Type B pancreatic cell (in vitro differentiated cells): ENCODE measurements around the gene OIP5. TPM values are rescaled to one million over a fixed set of nuclear protein-coding genes. Genes with fewer than 3 reads are reported as not detected.

Experiments used
- DNase-seq: peaks from one replicate; pipeline ENCODE4 v3.0.0; 2021; ENCODE audit warnings: mixed read lengths; ENCODE audit not compliant: unreplicated experiment; ENCODE audit errors: extremely low spot score
- H3K27ac Mint-ChIP-seq: 2 replicates; pipeline ENCODE4 v1.8.0; 2021; ENCODE audit warnings: mild to moderate bottlenecking, mixed read lengths
- H3K27me3 Mint-ChIP-seq: 2 replicates; pipeline ENCODE4 v1.8.0; 2021; ENCODE audit warnings: mixed read lengths
- H3K36me3 Mint-ChIP-seq: 2 replicates; pipeline ENCODE4 v1.8.0; 2021; ENCODE audit warnings: mixed read lengths
- H3K4me1 Mint-ChIP-seq: one replicate; pipeline ENCODE4 v1.8.0; 2021; ENCODE audit warnings: mixed read lengths; ENCODE audit not compliant: unreplicated experiment
- H3K4me3 Mint-ChIP-seq: 2 replicates; pipeline ENCODE4 v1.8.0; 2021; ENCODE audit warnings: mild to moderate bottlenecking, mixed read lengths
- H3K9me3 Mint-ChIP-seq: 2 replicates; pipeline ENCODE4 v1.8.0; 2021; ENCODE audit warnings: mixed read lengths
- total RNA-seq: library from RNA; stranded (reverse); gene quantifications from 2 replicates; pipeline ENCODE4 v1.2.1, GENCODE V29; 2021; ENCODE audit warnings: low replicate concordance
- TF ChIP-seq, protein P1 (sequence below): fragments of 200-600 bp; sonication (generic); conservative IDR thresholded peaks from 2 replicates; pipeline ENCODE4 v1.5.0; 2021; ENCODE audit warnings: antibody characterized with exemption, mild to moderate bottlenecking

OIP5 gene
- total RNA-seq, 1 donor from 2014 or later: 15.8 TPM

DNA sequence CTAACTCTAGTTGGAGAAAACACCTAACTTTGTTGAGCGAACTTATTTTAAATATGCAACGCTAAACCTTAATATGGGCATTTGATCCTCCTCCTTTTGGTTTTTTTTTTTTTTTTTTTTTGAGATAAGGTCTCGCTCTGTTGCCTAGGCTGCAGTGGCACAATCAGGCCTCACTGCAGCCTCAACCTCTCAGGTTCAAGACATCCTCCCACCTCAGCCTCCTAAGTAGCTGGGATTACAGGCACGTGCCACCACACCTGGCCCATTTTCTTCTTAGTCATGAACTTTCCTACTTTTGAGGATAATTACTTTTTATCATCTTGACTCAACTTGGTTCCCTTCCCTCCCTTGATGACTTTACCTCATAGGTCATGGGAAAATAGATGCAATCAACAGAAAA lies 4.2 kb upstream of the OIP5 start:
- TF ChIP-seq, protein P1, sequence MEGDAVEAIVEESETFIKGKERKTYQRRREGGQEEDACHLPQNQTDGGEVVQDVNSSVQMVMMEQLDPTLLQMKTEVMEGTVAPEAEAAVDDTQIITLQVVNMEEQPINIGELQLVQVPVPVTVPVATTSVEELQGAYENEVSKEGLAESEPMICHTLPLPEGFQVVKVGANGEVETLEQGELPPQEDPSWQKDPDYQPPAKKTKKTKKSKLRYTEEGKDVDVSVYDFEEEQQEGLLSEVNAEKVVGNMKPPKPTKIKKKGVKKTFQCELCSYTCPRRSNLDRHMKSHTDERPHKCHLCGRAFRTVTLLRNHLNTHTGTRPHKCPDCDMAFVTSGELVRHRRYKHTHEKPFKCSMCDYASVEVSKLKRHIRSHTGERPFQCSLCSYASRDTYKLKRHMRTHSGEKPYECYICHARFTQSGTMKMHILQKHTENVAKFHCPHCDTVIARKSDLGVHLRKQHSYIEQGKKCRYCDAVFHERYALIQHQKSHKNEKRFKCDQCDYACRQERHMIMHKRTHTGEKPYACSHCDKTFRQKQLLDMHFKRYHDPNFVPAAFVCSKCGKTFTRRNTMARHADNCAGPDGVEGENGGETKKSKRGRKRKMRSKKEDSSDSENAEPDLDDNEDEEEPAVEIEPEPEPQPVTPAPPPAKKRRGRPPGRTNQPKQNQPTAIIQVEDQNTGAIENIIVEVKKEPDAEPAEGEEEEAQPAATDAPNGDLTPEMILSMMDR: no peak
- Mint-ChIP-seq H3K4me3 (no peak overlapping the region), H3K9me3 (no peaks in the 10 kb centered on the region), H3K27me3 (no peaks in the 10 kb centered on the region), H3K27ac (no peak overlapping the region), H3K36me3 (peaks cover 13% of the 10 kb centered on the region), H3K4me1 (peaks cover 15% of the 10 kb centered on the region)
- DNase-seq: no peak

DNA sequence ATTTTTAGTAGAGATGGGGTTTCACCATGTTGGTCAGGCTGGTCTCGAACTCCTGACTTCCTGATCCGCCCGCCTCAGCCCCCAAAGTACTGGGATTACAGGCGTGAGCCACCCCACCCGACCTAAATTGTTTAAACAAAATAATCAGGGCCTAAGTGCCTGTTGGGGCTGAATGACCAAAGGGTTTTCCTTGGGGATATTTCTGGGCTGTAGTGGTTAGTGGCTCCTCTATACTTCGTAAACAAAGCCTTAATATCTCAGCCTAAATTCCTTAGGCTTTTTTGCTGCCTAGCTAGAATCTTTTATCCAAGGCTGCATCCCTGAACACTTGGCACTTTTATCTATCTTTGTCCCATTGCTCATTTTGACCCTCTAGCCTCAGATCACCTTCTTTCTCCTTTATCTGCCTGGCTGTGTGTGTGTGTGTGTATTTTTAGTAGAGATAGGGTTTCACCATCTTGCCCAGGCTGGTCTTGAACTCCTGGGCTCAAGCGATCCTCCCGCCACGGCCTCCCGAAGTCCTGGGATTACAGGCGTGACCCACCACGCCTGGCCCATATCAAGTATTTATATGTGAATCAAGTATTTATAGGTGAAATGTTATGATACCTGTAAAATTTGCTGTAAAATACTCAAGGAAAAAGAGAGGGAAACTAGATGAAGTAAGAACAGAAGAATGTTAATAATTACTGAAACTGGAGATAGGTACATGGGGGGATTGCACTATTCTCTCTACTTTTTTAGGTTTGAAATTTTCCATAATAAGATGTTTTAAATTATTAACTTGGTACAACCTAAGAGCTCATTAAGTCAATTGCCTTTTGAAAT lies 2.1 kb upstream of the OIP5 start:
- Mint-ChIP-seq H3K4me1 (peaks cover 22% of the 10 kb centered on the region), H3K4me3 (peak overlapping the region; percentile 81), H3K9me3 (no peaks in the 10 kb centered on the region), H3K27me3 (no peaks in the 10 kb centered on the region), H3K36me3 (no peaks in the 10 kb centered on the region), H3K27ac (peak overlapping the region; percentile 34)
- no peak for DNase-seq
- TF ChIP-seq, protein P1: no peak

DNA sequence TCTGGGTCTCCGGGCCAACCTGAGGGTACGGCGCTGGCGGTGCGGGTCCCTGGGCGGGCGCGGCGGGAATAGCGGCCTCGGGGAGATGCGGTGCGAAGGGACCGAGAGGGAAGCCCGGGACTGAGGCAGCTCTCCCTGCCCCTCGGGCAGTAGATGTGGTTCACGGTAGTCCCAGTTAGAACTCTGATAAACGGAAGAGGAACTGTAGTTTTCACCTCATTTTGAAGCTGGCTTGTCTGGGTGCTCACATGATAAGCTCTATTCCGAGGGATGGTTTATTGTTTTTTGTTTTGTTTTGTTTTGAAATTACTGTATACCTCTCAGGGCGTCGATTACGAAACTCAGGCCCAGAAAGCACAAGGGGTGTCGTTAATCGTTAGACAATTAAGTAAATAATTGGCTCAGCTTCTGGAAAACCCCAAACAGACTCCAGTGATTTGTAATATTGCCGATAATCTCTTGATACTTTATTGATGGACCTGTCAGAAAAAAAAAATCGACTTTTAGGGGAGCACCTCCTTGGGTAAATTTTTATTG lies 703 bp upstream of the OIP5 start:
- peaks cover 4% of the 10 kb centered on the region for H3K36me3 Mint-ChIP-seq
- no peaks in the 10 kb centered on the region for H3K9me3 Mint-ChIP-seq
- TF ChIP-seq, protein P1: no peak
- H3K27ac Mint-ChIP-seq: peak overlapping the region; percentile 97
- DNase-seq: peak; percentile 76
- H3K27me3 Mint-ChIP-seq: no peaks in the 10 kb centered on the region
- peaks cover 22% of the 10 kb centered on the region for H3K4me1 Mint-ChIP-seq
- peak overlapping the region; percentile 99 for H3K4me3 Mint-ChIP-seq

DNA sequence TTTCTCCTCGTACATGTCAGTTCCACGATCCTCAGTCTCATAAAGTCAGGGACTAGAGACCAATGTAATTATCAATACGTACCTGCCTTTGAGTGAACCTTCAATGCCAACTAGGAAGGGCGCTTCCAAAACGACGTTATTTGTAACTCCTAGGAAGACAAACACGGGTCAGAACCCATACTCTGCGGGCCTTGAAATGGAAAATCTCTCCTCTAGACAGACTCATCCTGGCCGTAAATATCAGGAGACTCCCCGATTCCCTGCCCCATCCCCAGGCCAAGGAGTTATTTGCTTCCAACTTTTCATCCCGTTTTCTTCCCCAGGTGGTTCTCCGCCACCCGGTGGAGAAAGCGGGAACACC lies 578 bp downstream of the OIP5 start:
- Mint-ChIP-seq H3K4me1 (peaks cover 17% of the 10 kb centered on the region), H3K27ac (peak overlapping the region; percentile 97)

DNA sequence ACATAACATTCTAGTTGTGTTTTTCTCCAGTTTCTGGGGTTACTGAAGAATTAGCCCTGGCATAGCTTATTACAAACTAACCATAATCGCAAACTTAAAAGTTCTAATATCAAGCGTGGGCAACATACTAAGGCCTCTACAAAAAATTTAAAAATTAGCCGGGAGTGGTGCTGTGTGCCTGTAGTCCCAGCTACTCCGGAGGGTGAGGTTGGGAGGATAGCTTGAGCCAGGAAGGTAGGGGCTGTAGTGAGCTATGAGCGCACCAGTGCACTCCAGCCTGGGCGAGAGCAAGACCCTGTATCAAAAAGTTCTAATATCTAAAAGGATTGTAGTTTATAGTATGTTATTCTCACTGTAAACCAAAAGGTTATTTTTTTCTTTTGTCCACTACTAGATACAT lies 1.1 kb downstream of the OIP5 start:
- H3K9me3 Mint-ChIP-seq: no peaks in the 10 kb centered on the region
- no peak for DNase-seq
- peaks cover 9% of the 10 kb centered on the region for H3K36me3 Mint-ChIP-seq
- H3K27me3 Mint-ChIP-seq: no peaks in the 10 kb centered on the region
- H3K4me3 Mint-ChIP-seq: peak overlapping the region; percentile 99
- peaks cover 17% of the 10 kb centered on the region for H3K4me1 Mint-ChIP-seq
- H3K27ac Mint-ChIP-seq: peak overlapping the region; percentile 97
- TF ChIP-seq, protein P1: no peak

More for the DNA sequence above, 578 bp downstream of the OIP5 start:
- Mint-ChIP-seq H3K4me3 (peak overlapping the region; percentile 99), H3K27me3 (no peaks in the 10 kb centered on the region), H3K9me3 (no peaks in the 10 kb centered on the region), H3K36me3 (peaks cover 6% of the 10 kb centered on the region)
- DNase-seq: no peak
- TF ChIP-seq, protein P1: peak; percentile 84
